ENCODE measurements around the gene ACOT11. TPM values are rescaled to one million over a fixed set of nuclear protein-coding genes. Genes with fewer than 3 reads are reported as not detected.

The ACOT11 gene
- total and polyA plus RNA-seq, 2 of the 4 experiments (the other 2 are of a cell fraction), result 2.5 to 2.7 TPM

GRCh38 chr1:54542120-54542961, 5.7 kb upstream of the ACOT11 start:
- Histone ChIP-seq H3K23ac (ENCODE audit: low read depth, low read length) (peak overlapping the region; percentile 59; the same call in 1 of the 2 replicates), H3K4me2 (ENCODE audit: low read depth, low read length) (peak overlapping the region; percentile 78), H2BK5ac (ENCODE audit: low read depth, low read length, poor library complexity, severe bottlenecking) (peak overlapping the region; percentile 46), H3K9me3 (ENCODE audit: control insufficient read depth, insufficient read depth, low read length) (no peaks in the 10 kb centered on the region), H3K4ac (ENCODE audit: low read depth, low read length) (peak overlapping the region; percentile 80), H3K27ac (ENCODE audit: insufficient read depth, low read length) (peak overlapping the region; percentile 24; the same call in 1 of the 2 replicates), H3K9me1 (ENCODE audit: insufficient read depth, low read length) (peaks cover 16% of the 10 kb centered on the region; the same call in 1 of the 2 replicates), H3K36me3 (ENCODE audit: control insufficient read depth, insufficient read depth, low read length) (no peaks in the 10 kb centered on the region), H3K9ac (ENCODE audit: low read depth, low read length) (peak overlapping the region; percentile 8; the same call in 1 of the 2 replicates), H3K79me1 (ENCODE audit: low read depth in 1 of 2, low read length in 2 of 2) (0 out of 4 replicates have a peak, but pooled peaks cover 0 to 3% of the 10 kb centered on the region in 2 experiments), H2AK9ac (replicated peaks; ENCODE audit: low read depth, low read length, poor library complexity) (peak overlapping the region; percentile 88), H2AFZ (replicated peaks; ENCODE audit: low read length, poor library complexity) (peak overlapping the region; percentile 92), H2BK20ac (ENCODE audit: low read depth, low read length) (no peak overlapping the region), H3K4me1 (ENCODE audit: control insufficient read depth, insufficient read depth, low read length) (peaks cover 14% of the 10 kb centered on the region), H2BK120ac (ENCODE audit: low read depth, low read length) (peak overlapping the region; percentile 84), H4K20me1 (ENCODE audit: insufficient read depth, low read length) (no peaks in the 10 kb centered on the region), H2AK5ac (ENCODE audit: low read depth, low read length) (peak overlapping the region; percentile 29; the same call in 1 of the 2 replicates), H3K18ac (ENCODE audit: low read depth, low read length) (no peak overlapping the region), H4K91ac (ENCODE audit: insufficient read depth, low read depth, low read length) (peak overlapping the region; percentile 36; the same call in 1 of the 2 replicates), H4K5ac (ENCODE audit: low read depth, low read length) (peak overlapping the region; percentile 19; the same call in 1 of the 2 replicates), H2BK15ac (ENCODE audit: low read depth, low read length) (peak overlapping the region; percentile 26; the same call in 1 of the 3 replicates), H3K4me3 (ENCODE audit: insufficient read depth, low read depth, low read length) (peak overlapping the region; percentile 13), H4K8ac (ENCODE audit: low read depth in 2 of 2, low read length in 2 of 2) (peak overlapping the region; percentile 58 to 64; a peak in 3 of 4 replicates), H3K14ac (replicated peaks; ENCODE audit: low read depth, low read length) (peak overlapping the region; percentile 42; the same call in 1 of the 2 replicates), H3K56ac (ENCODE audit: extremely low read depth, insufficient read depth, low read length) (no peak overlapping the region), H3K27me3 (ENCODE audit: control insufficient read depth, insufficient read depth, low read length) (peaks cover 5% of the 10 kb centered on the region)
- CTCF ChIA-PET, result no interaction called here
- WGBS, 2 experiments (ENCODE audit: extremely low coverage in 2 of 2, insufficient read length in 1 of 2), result 1% methylated on average over 44 of the region's 61 CpGs; no CpG with 5 or more reads in 1 of the 2 experiments
- TF ChIP-seq POLR2A (IDR thresholded peaks at IDR 0.05; ENCODE audit: low read depth, low read length) (no peak; the same call in 1 of the 2 replicates), FOS (IDR thresholded peaks at IDR 0.05; ENCODE audit: low read depth, low read length) (peak; percentile 41; the same call in 1 of the 2 replicates), CTCF (conservative IDR thresholded peaks at IDR 0.05; ENCODE audit: low read depth, low read length) (0 out of 2 replicates have a peak, but pooled peaks have one; percentile 17), USF2 (IDR thresholded peaks at IDR 0.05; ENCODE audit: low read depth, low read length) (0 out of 2 replicates have a peak, but pooled peaks have one; percentile 9), CHD1 (IDR thresholded peaks at IDR 0.05; ENCODE audit: low read depth, low read length) (0 out of 2 replicates have a peak, but pooled peaks have one; percentile 17), RFX5 (IDR thresholded peaks at IDR 0.05; ENCODE audit: low read depth, low read length) (no peak), MAZ (IDR thresholded peaks at IDR 0.05; ENCODE audit: borderline replicate concordance, low read depth, low read length) (peak; percentile 34; the same call in 1 of the 2 replicates), RCOR1 (IDR thresholded peaks at IDR 0.05; ENCODE audit: insufficient replicate concordance, low read length) (no peak)
- POLR2A ChIA-PET (ENCODE audit: unreplicated experiment), result no interaction called here
- BruUV-seq (replicated peaks), result no TSS peak
- in situ Hi-C loops (cut with MboI; ENCODE audit: low sequenced_read_pairs) (no loop called here), intact Hi-C loops (cut with micrococcal nuclease) (no loop called here), dilution Hi-C loops (cut with HindIII; ENCODE audit: low sequenced_read_pairs, unreplicated experiment) (no loop called here)
- ATAC-seq (ENCODE audit: low read depth) (peak; percentile 84), DNase-seq (peak; percentile 50)
